CD4-positive, alpha-beta T cell treated with Interleukin-4 for 4 hours (primary cell): ENCODE measurements around the gene KAT7.
"Not testable (repeated sequence)": the region's sequence is repeated elsewhere in the genome, so short reads cannot be mapped to it uniquely, and the experiment has no call there.

Experiments used
- DNase-seq: peaks from one replicate; pipeline ENCODE4 v3.0.0-alpha.2; 2020

Gene KAT7

GRCh38 chr17:49814781-49815529 lies 26.5 kb downstream of the KAT7 start:
- no peak for DNase-seq

GRCh38 chr17:49815761-49816281 lies 27.3 kb downstream of the KAT7 start:
- DNase-seq = no peak

GRCh38 chr17:49817993-49818392 lies 29.5 kb downstream of the KAT7 start:
- peak; percentile 70 for DNase-seq

GRCh38 chr17:49819138-49819537 lies 30.7 kb downstream of the KAT7 start:
- peak; percentile 15 for DNase-seq

DNA sequence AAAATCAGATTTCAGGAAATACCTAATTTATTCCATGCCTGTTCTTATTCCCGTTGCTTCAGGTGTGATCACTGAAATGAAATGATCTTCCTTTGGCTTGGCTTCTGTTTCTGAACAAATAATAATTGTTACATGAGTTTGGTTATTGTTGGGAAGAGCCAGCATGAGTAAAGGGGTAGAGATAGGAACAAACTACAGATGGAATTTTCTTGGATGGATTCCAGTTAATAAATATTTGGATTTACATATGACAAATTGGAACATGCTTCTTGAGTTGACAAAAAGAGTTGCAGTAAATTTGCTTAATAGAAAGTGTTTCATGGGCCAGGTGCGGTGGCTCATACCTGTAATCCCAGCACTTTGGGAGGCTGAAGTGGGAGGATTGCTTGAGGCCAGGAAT lies 31.2 kb downstream of the KAT7 start:
- no peak for DNase-seq

GRCh38 chr17:49820773-49821172 lies 32.3 kb downstream of the KAT7 start:
- no peak for DNase-seq

GRCh38 chr17:49821466-49821865 lies 33.0 kb downstream of the KAT7 start:
- no peak for DNase-seq

DNA sequence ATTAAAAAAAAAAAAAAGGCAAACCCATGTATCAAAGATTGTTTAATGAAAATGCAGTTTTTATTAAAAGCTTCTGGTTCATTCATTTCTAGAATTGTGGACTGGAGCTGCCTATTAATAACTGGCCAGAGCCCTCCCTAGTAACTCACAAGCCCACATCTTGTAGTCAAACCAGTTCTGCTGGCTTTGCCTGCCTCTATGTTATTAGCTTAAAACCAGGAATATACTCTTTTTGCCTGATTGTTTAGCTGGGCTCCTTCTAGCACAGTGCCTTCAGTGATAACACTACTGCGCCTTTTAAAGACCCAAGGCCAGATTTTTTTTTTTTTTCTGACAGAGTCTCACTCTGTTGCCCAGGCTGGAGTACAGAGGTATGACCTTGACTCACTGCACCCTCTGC lies 33.4 kb downstream of the KAT7 start:
- no peak for DNase-seq

DNA sequence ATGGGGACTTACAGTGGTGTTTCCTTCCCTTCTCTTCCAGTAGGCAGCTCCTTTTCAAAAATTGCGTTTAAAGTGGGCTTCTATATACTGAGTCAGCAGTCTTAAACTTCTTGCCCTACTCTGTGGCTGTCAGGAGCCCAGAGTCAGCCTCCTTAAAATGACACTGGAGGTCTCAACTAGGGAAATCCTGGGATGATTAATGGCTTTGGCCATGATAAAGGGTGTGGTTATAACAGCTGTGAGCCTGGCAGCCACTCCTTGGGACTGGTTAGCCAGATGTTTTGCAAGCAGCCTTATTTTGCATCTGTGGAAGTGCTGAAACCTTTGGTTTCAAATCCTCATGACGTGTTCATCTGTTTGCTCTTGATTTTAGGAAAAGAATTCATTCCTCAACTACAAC lies 34.3 kb downstream of the KAT7 start:
- no peak for DNase-seq

- DNase-seq = no peak
These were observed 35.1 kb downstream of the KAT7 start for GRCh38 chr17:49823614-49824013.

DNA sequence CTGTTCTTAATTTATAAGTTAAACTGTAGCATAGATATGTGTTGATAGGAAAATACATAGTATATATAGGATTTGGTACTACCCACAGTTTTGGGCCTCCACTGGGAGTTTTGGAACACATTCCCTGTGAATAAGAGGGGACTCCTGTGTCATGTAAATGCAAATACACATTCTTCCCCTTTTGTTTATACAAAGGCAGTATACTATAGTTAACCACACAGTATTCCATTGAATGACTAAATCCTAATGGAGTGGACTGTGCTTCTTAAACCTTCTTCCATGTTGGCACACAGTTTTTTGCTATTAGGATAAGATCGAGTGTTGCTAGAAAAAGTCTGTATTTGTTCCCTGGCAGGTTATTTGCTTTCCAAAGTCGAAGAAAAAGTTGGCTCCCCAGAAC lies 37.2 kb downstream of the KAT7 start:
- no peak for DNase-seq

DNA sequence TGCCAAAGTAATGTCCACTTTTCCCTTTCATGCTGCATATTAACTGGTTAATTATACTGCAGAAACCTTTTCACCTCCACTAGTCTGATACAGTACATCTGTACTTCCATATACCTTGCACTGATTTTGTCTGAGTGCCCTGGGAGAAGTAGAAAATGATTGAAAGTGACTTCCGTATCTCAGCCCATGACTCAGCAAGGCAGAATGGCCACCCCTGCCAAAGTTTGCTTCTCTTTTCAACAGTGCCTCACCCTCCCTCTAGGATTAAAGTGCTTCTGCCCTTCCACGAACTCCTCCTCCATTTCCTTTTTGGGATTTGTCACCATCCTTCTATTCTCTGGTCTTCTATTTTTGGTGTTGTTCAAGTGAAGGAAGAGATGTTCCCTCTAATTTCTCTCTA lies 39.8 kb downstream of the KAT7 start:
- DNase-seq = not testable (repeated sequence)

DNA sequence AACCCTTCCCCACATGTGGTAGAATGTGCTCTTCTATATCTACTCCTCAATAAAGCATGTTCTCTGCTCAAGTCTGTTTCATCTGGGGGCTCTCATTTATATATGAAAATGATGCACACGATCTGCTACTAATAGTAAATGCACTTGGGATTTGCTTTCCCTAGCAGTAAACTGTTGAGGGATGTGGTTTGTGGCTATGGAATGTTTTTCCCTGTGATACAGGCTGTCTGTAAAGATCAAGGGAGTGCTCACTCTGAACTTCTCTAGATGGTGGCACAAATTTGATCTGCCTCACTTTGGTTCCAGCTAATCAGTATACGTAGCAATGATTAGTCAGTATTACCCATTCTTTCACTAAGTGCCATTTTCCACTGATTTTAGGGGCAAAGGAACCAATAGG lies 40.5 kb downstream of the KAT7 start:
- DNase-seq = no peak

DNA sequence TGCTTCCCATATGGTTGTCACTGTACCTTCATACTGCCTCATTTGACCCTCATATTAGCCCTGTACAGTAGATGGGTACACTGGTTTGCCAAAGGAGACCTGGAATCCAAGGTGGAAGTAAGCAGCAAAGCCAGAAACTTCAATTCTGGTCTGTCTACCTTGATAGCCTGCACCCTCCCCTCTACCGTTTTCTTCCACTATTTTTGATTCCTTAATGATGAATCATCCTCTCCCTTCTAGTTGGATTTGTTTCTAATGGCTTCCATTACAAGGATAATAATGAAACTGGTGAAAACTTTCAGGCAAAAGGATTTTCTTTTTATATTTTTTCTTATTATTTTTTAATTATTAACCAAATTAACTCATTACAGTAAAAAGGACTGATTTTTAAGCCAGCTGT lies 42.1 kb downstream of the KAT7 start:
- DNase-seq = no peak

DNA sequence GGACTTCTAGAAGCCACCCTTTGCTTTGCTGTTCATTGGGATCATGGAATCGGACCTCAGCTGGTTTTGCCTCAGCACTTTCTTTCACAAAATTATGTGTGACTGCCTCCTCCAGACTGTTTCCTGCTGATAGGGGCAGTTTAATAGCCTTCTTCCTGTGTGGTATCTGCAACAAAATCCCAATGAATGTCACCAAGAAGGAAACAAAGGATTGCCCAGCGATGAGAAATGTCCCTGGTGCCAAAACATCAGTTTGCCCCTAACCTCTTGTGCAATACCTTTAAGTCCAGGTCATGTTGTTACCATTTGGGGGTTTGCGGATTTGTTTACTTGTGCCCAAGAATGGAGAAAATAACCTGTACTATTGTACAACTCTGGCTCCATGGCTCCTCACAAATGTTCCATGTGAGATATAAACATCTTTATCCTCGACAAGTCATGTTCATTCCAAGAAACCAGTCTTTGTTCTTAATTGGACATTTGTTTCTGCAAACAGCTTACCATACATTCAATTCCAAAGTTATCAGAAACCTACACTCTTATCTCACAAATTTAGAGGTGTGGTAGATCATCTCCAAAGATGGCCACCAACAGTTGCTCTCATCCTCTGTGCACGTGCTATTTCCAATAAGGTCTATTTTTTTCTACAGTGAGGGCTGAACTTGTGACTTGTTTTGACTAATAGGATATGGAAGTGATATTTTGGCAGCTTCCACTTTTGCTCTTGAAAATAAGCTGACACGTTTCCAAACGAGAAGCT lies 44.5 kb downstream of the KAT7 start:
- no peak for DNase-seq

GRCh38 chr17:49834118-49834743 lies 45.8 kb downstream of the KAT7 start:
- DNase-seq = no peak

DNA sequence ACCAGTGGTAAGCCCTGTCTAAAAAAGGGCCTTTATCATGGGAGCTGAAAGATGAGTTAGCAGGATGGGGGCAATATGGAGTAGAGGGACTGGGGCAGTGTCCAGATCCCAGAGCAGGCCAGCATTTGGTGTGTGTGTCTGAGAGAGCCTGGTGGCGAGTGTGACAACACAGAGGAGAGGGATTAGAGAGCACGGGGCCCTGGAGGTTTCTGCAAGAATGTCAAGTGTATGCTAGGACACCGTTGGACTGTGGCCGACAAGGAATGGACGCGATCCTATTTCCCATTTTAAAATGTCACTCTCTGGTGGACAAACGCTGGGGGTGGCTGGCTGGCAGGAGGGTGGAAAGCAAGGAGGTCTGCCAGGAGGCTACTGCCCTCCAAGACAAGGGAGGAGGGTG lies 47.0 kb downstream of the KAT7 start:
- DNase-seq = no peak

GRCh38 chr17:49836111-49837030 lies 47.9 kb downstream of the KAT7 start:
- no peak for DNase-seq

DNA sequence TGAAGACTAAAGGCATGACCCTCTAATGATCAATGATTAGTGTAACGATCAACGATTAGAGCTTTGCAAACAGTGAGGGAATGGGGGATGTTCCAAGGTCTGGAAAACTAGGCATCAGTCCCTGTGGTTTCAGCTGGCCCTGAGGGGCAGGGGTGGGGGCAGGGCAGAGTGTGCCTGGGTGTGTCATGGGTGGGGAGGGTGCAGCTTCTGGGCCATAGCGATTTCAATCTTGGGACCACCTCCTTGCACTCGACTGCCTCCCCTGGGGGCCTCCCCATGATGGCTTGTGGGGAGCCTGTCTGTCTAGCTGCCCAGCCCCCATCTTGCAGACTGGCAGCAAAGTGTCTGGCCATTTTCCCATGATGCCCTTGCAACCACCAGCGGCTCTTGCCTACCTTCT lies 51.0 kb downstream of the KAT7 start:
- DNase-seq = no peak

DNA sequence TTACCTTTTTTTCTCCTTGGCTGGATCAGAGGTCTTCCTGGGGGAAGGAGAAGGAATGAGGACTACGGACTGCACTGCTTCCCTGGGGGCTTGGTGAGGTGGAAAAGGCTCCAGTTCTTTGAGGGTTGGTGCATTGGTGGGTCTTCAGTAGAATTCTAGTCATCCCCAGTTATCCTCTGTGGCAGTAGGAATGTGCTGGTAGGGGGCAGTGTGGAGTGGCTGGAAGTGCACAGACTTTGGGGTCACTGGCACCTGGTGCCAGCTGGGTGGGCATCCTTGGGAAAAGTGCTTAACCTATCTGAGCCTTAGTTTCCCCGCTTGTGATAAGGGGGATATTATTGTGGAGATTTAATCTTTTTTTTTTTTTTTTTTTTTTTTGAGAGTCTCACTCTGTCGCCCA lies 53.1 kb downstream of the KAT7 start:
- DNase-seq = no peak

DNA sequence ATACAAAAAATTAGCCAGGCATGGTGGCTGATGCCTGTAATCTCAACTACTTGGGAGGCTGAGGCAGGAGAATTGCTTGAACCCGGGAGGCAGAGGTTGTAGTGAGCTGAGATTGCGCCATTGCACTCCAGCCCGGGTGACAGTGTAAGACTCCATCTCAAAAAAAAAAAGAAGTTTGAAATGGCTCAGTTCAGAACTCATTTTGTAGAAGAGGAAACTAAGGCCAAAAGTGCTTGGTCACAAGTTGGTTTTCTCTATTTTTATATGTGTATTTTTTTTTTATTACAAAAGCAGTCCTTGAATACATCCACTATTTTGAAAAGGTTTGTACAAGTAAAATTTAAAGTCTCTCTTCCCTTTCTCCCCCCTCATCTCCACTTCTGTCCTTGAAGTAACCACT lies 53.9 kb downstream of the KAT7 start:
- DNase-seq = no peak

GRCh38 chr17:49842846-49843245 lies 54.4 kb downstream of the KAT7 start:
- DNase-seq = no peak
